Neutrophil (primary cell): ENCODE results near the gene POLDIP2.

Experiments used
- H3K27ac ChIP-seq: fragments of 200-600 bp; sonication (generic); 2 replicates; pipeline ENCODE4 v1.5.1; 2016; ENCODE audit warnings: mild to moderate bottlenecking, moderate library complexity
- H3K27me3 ChIP-seq: fragments of 200-600 bp; sonication (generic); 2 replicates; pipeline ENCODE4 v1.6.0; 2016; ENCODE audit warnings: mild to moderate bottlenecking
- H3K36me3 ChIP-seq: fragments of 200-600 bp; sonication (generic); 2 replicates; pipeline ENCODE4 v1.5.1; 2017
- H3K4me1 ChIP-seq, 2 experiments: fragments of 200-600 bp in 1 of 2; sonication (generic) in 1 of 2; 1 replicate in 1 of 2; 2 replicates in 1 of 2; pipeline versions ENCODE4 v1.5.1 to v1.6.1; 2013 to 2016; ENCODE audit warnings: low read depth in 1 of 2, low read length in 1 of 2, mild to moderate bottlenecking in 1 of 2, moderate library complexity in 1 of 2; ENCODE audit not compliant: control insufficient read depth in 1 of 2, insufficient read depth in 1 of 2
- H3K4me3 ChIP-seq, 2 experiments: fragments of 200-600 bp in 1 of 2; sonication (generic) in 1 of 2; 1 replicate in 1 of 2; 2 replicates in 1 of 2; pipeline ENCODE4 v1.5.1; 2013 to 2016; ENCODE audit warnings: low read depth in 1 of 2, low read length in 1 of 2, mild to moderate bottlenecking in 1 of 2, moderate library complexity in 1 of 2
- H3K9me3 ChIP-seq: fragments of 200-600 bp; sonication (generic); 2 replicates; pipeline ENCODE4 v1.5.1; 2016
- TF ChIP-seq, protein P1 (sequence below): fragments of 200-600 bp; sonication (generic); IDR thresholded peaks from 2 replicates; pipeline ENCODE4 v1.5.1; 2016; ENCODE audit warnings: antibody characterized with exemption

Gene POLDIP2

DNA sequence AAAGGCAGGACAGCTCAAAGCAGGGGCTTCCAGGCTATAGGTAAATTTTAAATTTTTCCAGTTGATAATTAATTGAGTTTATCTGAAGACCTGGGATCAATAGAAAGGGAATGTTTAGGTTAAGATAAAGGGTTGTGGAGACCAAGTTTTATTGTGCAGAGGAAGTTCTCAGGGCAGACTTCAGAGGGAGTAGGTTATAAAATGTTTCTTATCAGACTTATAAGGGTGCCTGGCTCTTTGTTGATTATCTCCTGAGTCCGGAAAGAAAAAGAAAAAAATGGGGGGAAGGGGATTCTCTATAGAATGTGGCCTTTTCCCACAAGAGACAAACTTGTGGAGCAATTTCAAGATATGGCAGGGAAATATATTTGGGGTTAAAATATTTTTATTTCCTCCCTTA is 32.8 kb upstream of the POLDIP2 start:
- no peak overlapping the region for H3K27ac ChIP-seq
- H3K9me3 ChIP-seq, result no peaks in the 10 kb centered on the region
- peaks cover 0 to 6% of the 10 kb centered on the region in 2 experiments for H3K4me1 ChIP-seq
- H3K4me3 ChIP-seq, result no peak overlapping the region
- peaks cover 7% of the 10 kb centered on the region for H3K27me3 ChIP-seq
- no peaks in the 10 kb centered on the region for H3K36me3 ChIP-seq
- TF ChIP-seq, protein P1, sequence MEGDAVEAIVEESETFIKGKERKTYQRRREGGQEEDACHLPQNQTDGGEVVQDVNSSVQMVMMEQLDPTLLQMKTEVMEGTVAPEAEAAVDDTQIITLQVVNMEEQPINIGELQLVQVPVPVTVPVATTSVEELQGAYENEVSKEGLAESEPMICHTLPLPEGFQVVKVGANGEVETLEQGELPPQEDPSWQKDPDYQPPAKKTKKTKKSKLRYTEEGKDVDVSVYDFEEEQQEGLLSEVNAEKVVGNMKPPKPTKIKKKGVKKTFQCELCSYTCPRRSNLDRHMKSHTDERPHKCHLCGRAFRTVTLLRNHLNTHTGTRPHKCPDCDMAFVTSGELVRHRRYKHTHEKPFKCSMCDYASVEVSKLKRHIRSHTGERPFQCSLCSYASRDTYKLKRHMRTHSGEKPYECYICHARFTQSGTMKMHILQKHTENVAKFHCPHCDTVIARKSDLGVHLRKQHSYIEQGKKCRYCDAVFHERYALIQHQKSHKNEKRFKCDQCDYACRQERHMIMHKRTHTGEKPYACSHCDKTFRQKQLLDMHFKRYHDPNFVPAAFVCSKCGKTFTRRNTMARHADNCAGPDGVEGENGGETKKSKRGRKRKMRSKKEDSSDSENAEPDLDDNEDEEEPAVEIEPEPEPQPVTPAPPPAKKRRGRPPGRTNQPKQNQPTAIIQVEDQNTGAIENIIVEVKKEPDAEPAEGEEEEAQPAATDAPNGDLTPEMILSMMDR, result no peak

DNA sequence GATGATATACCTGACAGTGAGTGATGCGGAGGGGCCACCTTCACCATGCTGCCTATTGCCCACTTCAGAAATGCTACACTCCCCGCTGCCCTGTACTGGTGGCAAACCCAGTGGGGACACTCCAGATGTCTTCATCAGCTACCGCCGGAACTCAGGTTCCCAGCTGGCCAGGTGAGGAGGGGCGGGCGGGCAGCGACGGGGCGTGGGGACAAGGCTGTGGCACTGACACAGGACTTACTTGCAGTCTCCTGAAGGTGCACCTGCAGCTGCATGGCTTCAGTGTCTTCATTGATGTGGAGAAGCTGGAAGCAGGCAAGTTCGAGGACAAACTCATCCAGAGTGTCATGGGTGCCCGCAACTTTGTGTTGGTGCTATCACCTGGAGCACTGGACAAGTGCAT is 30.8 kb upstream of the POLDIP2 start:
- TF ChIP-seq, protein P1, result no peak
- no peak overlapping the region for H3K27ac ChIP-seq
- H3K27me3 ChIP-seq, result peaks cover 27% of the 10 kb centered on the region
- peaks cover 6 to 17% of the 10 kb centered on the region in 2 experiments for H3K4me1 ChIP-seq
- H3K9me3 ChIP-seq, result no peaks in the 10 kb centered on the region
- no peak overlapping the region for H3K4me3 ChIP-seq
- no peaks in the 10 kb centered on the region for H3K36me3 ChIP-seq

DNA sequence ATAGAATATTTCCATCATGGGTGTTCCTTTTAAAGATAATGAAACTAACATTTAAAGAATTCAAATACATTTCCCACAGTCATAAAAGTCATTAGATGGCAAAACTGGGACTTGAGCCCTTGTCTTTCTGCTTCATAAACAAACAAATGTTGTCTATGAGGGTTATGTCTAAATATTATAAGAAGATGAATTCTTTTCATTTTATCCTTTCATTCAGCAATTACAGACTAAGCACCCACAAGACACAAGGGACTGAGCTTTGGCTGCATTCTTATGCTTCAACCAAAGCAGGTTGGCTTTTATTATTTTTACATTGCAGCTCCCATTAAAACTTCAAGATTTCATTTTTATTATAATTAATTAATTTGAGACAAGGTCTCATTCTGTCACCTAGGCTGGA is 29.1 kb upstream of the POLDIP2 start:
- H3K27ac ChIP-seq, result no peak overlapping the region
- no peak overlapping the region for H3K4me3 ChIP-seq
- no peaks in the 10 kb centered on the region for H3K9me3 ChIP-seq
- peaks cover 44% of the 10 kb centered on the region for H3K27me3 ChIP-seq
- no peaks in the 10 kb centered on the region for H3K36me3 ChIP-seq
- peaks cover 7 to 20% of the 10 kb centered on the region in 2 experiments for H3K4me1 ChIP-seq
- TF ChIP-seq, protein P1, result no peak

DNA sequence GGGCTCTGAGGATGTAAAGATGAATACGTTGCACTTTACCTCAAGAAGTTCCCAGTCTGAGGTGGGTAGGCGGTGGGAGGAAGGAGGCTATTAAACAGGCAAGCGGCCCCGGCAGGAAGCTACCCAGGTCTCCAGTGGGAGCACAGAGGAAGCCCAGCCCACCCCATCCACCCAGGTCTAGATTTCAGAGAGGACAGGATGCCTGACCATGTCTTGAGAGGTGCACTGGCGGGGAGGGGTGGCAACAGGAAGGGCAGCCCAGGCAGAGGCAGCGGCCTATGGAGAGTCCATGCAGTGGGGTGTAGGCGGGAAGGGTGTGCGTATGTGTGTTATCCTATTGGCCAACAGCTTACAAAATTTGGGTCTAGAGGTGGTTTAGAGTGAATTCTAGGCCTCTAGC is 28.1 kb upstream of the POLDIP2 start:
- Histone ChIP-seq H3K9me3 (no peaks in the 10 kb centered on the region), H3K36me3 (no peaks in the 10 kb centered on the region), H3K27me3 (peaks cover 54% of the 10 kb centered on the region), H3K27ac (no peak overlapping the region), H3K4me3 (peak overlapping the region in 1 of 2 experiments; percentile 52), H3K4me1 (peaks cover 13 to 26% of the 10 kb centered on the region in 2 experiments)
- TF ChIP-seq, protein P1, result no peak

DNA sequence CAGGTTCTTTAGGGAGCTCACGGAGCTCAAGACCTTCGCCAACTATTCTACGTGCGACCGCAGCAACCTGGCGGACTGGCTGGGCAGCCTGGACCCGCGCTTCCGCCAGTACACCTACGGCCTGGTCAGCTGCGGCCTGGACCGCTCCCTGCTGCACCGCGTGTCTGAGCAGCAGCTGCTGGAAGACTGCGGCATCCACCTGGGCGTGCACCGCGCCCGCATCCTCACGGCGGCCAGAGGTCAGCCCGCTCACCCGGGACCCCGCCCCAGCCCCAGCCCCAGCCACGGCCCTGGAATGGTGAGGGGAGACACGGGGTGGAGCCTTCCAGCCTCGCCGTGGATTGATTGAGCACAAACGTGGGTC is 27.7 kb upstream of the POLDIP2 start:
- Histone ChIP-seq H3K4me3 (peak overlapping the region in 1 of 2 experiments; percentile 52), H3K27me3 (peaks cover 58% of the 10 kb centered on the region), H3K27ac (no peak overlapping the region), H3K36me3 (no peaks in the 10 kb centered on the region), H3K9me3 (no peaks in the 10 kb centered on the region), H3K4me1 (peaks cover 13 to 29% of the 10 kb centered on the region in 2 experiments)
- TF ChIP-seq, protein P1, result no peak
